GM19025 (cell line): ENCODE data around the gene TMEM62.
"Not testable (repeated sequence)": the region's sequence is repeated elsewhere in the genome, so short reads cannot be mapped to it uniquely, and the experiment has no call there.

Experiments
- ATAC-seq: cut with Tn5 transposase; IDR thresholded peaks from one replicate; pipeline ENCODE4 v1.9.1; 2021; ENCODE audit warnings: mild to moderate bottlenecking, low read depth, moderate library complexity; ENCODE audit not compliant: unreplicated experiment

The TMEM62 gene

DNA sequence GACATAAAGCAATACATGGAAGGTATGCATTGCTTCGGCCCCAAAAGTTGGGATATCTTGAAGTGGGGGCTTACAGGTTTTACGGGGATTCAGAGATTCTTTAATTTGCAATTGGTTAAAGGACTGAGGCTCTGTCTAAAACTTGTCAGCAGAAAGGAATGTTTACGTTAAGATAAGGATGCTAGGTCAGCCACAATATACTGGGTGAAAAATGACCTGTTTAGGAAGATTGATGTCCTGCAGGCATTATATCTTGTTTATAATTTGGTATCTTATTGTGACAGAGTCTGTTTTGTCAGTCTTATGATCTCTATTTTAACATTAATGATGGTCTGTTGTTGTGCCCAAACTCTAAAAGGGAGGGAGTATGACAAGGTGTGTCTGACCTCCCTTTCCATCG, 36.5 kb downstream of the TMEM62 start:
- ATAC-seq, result no peak

DNA sequence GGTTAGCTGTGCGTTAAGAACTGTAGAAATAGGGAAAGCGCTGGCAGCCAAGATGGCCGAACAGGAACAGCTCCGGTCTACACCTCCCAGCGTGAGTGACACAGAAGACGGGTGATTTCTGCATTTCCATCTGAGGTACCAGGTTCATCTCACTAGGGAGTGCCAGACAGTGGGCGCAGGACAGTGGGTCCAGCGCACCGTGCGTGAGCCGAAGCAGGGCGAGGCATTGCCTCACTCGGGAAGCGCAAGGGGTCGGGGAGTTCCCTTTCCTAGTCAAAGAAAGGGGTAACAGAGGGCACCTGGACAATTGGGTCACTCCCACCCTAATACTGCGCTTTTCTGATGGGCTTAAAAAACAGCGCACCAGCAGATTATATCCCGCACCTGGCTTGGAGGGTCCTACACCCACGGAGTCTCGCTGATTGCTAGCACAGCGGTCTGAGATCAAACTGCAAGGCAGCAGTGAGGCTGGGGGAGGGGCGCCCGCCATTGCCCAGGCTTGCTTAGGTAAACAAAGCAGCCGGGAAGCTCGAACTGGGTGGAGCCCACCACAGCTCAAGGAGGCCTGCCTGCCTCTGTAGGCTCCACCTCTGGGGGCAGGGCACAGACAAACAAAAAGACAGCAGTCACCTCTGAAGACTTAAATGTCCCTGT, 42.4 kb downstream of the TMEM62 start:
- not testable (repeated sequence) for ATAC-seq

DNA sequence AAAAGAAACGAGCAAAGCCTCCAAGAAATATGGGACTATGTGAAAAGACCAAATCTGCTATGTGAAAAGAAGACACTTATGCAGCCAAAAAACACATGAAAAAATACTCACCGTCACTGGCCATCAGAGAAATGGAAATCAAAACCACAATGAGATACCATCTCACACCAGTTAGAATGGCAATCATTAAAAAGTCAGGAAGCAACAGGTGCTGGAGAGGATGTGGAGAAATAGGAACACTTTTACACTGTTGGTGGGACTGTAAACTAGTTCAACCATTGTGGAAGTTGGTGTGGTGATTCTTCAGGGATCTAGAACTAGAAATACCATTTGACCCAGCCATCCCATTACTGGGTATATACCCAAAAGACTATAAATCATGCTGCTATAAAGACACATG, 43.8 kb downstream of the TMEM62 start:
- ATAC-seq, result not testable (repeated sequence)

DNA sequence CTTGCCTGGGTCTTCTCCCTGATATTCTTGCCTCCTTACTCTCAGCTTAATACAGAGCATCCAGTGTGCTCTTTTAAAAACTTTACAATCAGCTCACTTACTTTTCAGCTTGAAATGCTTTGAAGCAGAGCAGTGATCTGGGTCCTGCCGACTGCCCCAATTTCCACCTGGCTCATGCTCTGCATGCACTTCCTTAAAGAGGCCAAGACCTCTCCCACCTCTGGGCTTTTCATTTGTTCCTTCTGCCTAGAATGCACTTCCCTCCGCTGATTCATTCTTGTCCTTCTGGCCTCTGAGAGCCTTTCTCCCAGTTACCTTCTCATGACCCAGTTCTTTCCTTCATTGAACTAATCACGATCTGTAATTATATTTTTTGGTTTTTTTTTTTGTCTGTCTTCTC, 49.9 kb downstream of the TMEM62 start:
- no peak for ATAC-seq

DNA sequence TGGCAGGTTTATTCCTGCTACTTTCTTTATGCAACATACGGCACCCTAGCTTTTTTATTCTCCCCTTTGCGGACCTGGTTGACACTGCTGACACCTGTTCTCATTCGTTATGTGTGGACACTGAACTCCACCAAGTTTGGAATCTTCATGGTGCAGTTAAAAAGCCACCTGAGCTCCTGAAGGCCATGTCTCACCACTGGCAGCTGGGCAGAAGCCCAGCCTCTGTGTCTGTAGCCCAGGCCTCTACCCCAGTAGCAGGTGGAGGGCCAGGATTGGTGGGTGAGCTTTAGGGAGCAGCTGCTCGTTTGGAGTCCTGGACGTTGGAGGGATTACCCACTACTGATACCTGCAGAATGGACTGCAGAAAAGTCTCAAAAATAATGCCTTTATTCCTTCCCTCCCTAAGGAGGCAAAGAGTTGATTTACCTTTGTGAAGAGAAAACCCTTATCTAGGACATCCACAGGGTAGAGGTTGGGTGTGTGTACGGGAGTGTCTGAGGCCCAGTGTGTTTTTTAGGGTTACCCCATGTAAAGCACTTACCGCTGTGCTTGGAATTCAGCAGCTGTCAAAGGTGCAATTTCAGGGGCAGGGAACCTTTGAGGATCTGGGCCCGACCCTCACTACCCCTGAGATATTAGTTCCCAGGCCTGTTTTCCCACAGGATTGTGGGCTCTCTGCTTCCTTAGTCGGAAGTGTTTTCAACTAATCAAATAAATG, 51.2 kb downstream of the TMEM62 start:
- no peak for ATAC-seq

DNA sequence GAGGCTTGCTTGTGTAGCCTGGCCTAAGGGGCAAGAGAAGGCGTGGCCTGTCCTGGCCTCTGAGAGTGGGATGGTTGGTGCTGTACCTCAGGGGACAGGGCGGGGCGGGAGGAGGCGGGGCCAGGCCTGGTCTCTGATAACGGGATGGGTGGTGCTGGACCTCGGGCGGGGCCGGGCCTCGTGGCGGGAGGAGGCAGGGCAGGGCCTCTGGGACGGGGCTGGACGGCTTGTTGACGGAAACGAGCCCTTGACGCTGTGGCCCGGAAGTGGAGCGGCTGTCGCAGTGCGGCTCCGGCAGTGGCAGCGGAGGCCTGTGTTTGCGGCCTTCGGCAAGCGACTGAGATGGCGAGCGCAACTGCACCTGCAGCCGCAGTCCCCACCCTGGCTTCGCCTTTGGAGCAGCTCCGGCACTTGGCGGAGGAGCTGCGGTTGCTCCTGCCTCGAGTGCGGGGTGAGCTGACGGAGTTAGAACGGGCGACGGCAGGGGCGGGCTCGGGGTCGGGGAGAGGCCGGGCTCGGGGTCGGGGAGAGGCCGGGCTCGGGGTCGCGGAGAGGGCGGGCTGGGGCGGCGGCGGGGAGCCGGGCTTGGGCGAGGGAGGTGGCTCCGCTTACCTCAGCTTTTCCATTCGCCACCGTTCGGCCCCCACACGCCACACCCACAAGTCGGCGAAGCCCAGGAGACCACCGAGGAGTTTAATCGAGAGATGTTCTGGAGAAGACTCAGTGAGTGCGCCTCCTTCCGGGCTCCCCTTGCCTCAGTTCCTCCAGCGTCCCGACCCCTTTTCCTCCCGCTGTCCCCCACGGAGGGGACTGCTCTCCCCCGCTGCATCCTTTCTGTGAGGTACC, 52.0 kb downstream of the TMEM62 start, which contains the start of gene CCNDBP1:
Gene CCNDBP1 (plus strand): TSS at position 247 of the 846 bp plus-strand sequence. CDS start 96 bp downstream, at position 343.
- peak; percentile 97 for ATAC-seq

DNA sequence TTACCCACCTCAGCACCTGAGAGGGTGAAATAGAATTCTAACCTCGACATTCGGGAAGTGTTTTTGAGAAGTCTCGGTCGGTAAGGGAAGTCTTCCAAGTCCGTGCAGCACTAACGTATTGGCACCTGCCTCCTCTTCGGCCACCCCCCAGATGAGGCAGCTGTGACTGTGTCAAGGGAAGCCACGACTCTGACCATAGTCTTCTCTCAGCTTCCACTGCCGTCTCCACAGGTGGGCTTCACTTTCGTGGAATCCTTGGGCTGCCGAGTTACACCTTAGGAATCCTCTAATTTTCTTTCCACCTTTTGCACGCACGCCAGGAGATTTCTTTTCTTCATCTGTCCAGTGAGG, 52.6 kb downstream of the TMEM62 start:
- ATAC-seq, result peak; percentile 8

DNA sequence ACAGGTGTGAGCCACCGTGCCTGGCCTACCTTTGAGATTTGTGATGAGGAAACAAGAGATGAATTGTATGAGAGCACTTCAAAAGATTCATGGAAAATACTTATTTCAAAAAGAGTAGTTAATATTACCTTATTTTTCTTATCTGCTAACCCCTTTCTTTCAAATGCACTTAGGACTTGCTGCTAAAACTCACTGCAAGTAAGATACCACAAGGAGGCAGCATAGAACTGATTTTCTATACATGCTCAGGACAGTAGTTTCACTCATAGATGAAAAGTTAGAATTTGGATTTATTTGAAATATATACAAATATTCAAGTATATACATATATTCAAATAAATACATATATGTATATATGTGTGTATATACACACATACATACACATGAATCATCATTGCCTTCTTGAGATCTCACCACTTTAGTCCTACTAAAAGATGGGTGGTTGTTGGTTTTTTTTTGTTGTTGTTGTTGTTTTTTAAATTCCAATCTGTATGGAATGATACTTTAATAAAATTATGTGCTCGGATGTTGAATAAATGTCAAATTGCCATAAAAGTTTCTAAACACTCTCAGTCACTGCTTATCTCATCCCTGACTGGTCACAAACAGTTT, 54.3 kb downstream of the TMEM62 start:
- ATAC-seq, result no peak

DNA sequence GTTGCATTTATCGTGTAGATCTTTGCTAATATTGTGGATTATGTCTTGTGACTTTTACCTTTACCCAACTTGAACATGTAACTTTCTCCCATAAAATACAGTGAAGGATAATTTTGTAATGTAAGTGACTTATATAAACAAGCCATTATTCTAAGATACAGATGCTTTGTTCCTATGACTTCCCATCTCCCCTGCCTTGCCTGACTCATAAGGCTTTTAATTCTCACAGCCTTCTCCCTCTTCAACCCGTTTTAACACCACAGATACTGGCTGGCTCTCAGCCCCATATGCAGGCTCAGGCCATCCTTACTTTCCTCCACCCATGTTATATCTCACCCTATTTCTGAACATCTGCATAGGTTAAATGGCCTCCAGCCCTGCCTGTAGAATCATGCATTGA, 55.9 kb downstream of the TMEM62 start:
- no peak for ATAC-seq

DNA sequence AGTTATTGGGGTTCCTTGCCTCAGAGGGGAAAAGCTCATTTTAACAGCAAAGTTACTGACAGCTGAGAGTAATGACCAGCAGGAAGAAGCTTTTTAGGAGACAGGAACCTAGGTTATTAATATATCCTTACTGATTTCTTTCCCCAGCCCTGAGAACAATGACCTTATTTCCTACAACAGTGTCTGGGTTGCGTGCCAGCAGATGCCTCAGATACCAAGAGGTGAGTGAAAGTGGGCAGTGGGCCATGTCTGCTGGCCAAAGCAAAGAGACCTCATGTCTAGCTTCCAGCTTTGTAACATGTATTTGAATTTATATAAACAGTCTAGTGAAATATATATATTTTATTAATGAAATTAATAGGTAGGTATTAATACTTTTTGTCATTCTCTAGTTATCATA, 56.8 kb downstream of the TMEM62 start:
- no peak for ATAC-seq

DNA sequence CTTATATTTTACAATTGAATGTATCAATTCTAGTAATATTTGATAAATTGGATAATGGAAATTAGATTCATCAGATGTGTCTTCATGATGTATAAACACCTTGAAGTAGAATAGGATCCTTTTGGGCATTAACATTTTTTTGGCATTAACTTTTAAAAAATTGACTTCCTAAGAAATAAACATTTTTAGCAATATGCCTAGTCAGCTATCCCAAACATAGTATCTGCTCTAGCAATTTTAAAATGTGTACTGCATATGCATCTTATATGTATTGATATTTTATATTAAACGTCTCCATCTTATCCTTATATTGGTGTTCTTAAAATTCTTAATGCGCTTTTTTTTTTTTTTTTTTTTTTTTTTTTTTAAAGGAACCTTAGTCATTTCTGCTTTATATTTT, 60.3 kb downstream of the TMEM62 start:
- ATAC-seq, result no peak

DNA sequence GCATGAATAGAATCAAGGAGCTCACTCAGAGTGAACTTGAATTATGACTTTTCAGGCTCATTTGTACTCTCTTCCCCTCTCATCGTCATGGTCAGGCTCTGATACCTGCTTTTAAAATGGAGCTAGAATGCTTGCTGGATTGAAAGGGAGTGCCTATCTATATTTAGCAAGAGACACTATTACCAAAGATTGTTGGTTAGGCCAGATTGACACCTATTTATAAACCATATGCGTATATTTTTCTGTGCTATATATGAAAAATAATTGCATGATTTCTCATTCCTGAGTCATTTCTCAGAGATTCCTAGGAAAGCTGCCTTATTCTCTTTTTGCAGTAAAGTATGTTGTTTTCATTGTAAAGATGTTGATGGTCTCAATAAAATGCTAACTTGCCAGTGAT, 61.4 kb downstream of the TMEM62 start:
- no peak for ATAC-seq

DNA sequence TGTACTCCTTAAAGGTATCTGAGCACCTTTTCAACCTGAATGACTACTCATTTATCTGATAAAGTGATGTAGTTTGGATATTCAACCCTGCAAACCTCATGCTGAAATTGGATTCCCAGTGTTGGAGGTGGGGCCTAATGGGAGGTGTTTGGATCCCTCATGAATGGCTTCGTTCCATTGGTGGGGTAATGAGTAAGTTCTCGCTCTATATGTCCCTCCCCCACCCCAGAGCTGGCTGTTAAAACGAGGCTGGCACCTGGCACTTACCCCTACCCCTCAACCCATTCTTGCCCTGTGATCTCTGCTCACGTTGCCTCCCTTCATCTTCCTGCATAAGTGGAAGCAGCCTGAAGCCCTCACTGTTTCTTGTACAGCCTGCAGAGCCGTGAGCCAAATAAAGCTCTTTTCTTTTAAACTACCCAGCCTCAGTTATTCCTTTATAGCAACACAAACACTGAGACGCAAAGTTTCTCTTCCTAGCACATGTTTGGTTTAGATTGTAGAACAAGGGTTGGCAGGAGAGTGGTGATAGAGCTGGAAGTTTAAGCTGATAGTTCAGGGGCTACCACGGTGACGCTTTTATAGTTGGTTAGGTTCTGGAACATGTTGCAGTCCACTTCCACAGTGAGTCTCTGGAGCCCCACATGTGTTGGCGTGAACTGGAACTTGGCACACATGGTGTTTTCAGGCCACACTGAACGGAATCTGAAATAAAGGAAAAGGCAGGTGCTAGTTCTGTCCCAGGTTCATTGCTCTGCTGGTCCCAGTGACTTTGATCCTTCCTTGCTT, 63.6 kb downstream of the TMEM62 start:
- no peak for ATAC-seq

DNA sequence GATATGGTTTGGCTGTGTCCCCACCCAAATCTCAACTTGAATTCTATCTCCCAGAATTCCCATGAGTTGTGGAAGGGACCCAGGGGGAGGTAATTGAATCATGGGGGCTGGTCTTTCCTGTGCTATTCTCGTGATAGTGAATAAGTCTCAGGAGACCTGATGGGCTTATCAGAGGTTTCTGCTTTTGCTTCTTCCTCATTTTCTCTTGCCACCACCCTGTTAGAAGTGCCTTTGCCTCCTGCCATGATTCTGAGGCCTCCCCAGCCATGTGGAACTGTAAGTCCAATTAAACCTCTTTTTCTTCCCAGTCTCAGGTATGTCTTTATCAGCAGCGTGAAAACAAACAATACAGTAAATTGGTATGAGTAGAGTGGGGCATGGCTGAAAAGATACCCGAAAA, 64.4 kb downstream of the TMEM62 start:
- ATAC-seq, result not testable (repeated sequence)

DNA sequence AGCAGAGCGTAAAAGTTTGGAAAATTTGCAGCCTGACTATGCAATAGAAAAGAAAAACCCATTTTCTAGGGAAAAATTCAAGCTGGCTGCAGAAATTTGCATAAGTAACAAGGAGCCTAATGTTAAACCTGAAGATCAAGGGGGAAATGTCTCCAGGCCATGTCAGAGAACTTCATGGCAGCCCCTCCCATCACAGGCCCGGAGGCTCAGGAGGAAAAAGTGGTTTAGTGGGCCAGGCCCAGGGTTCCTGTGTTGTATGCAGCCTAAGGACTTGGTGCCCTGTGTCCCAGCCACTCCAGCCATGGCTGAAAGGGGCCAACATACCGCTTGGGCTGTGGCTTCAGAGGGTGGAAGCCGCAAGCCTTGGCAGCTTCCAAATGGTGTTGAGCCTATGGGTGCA, 65.2 kb downstream of the TMEM62 start:
- not testable (repeated sequence) for ATAC-seq

DNA sequence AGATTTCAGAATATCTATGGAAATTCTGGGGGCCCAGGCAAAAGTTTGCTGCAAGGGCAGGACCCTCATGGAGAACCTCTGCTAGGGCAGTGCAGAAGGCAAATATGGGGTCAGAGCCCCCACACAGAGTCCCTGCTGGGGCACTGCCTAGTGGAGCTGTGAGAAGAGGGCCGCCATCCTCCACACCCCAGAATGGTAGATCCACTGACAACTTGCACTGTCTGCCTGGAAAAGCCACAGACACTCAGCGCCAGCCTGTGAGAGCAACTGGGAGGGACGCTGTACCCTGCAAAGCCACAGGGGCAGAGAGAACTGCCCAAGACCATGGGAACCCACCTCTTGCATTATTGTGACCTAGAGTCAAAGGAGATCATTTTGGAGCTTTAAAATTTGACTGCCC, 65.6 kb downstream of the TMEM62 start:
- no peak for ATAC-seq

DNA sequence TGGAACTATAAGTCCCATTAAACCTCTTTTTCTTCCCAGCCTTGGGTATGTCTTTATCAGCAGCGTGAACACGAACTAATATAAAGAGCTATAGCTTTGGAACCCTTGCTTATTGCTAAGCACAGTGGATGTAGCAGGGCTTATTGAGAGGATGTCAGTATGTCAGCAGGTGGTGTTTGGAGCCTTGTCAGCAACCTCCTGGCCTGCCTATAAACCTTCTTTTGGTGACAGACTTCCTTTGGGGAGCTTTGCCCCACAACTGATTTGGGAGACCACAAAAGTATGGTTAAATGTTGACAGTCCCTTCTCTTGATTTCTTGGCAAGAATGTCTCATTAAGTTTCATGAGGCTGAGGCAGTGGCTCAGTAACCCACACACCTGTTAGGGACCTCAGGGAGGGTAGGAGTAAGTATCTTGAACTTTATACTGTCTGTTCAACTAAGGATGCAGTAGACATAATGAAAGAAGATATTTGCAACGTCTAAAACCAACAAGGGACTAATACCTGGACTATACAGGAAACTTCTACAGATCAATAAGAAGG, 66.6 kb downstream of the TMEM62 start:
- no peak for ATAC-seq

DNA sequence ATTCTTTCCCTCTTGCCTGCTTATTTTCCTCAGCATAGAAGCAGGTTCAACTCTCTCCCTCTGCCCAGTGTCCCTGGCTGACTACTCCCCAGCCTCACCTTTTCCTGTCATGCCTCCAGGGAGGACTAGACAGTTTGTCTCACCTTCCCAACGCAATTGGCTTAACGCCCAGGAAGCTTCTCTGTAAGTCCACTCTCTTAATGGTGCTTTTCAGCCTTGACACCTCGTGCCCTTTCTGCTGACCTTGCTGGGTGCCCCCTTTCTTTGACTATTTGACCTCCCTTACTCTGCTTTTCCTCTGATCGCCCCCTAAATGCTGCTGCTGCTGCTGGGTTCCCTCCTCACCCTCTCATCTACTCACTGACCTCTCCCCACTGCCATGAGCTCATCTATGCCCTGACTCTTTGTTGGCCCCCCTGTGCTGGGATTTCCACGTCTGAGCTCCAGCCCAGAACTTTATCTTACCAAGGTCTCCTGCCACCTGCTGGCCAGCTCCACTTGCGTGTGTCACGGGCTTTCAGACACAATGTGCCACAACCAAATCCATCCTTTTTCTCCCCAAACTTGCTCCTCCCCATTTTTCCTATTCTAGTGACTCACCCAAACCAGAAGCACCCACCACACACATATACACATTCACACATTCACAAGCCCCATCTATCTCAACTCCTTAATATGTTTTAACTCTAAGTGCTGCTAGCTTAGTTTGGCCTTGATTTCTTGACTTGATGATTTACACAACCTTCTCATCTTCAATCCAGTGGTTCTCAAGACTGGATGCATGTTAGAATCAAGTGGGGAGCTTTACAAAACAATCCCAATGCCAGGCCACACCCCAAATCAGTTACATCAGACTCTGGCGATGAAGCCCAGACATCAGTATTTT, 70.9 kb downstream of the TMEM62 start:
- no peak for ATAC-seq

DNA sequence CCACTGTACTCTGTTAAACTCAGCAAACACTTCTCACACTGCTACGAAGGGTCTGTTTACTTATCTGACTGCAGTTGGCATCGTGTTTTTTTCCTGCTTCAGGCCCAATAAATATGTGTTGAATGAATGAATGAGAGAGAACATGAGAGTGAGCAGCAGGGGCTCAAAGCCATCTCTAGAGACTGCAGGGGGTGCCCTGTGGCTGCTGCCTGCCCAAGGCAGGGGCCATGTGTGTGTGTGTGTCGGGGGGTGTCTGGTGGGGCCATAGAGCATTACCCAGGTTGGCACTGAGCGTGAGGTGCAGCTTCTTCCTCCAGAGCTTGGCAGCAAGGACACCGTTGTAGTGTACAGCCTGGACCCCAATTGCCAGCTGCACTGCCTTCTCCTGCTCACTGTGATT, 72.7 kb downstream of the TMEM62 start:
- ATAC-seq, result no peak
